K562 (cell line): ENCODE data around the gene PLCG2. TPM values are rescaled to one million over a fixed set of nuclear protein-coding genes. Genes with fewer than 3 reads are reported as not detected.

Source experiments
- ATAC-seq: fragments of 200-7000 bp; cut with Tn5 transposase; 3 replicates; pipeline ENCODE4 v1.9.1; 2020; ENCODE audit warnings: moderate library complexity
- BruUV-seq: library from RNA; stranded (reverse); fragments of 400-500 nt; replicated peaks from 2 replicates; lab custom pipeline; 2021; lab: Mats Ljungman, UMichigan
- CTCF ChIA-PET: fragments of 300-600 bp; formaldehyde crosslinking; extraction: SDS; loops from one replicate; lab custom pipeline; 2021; ENCODE audit warnings: low intra/inter-chr PET ratio; lab: Yijun Ruan, JAX
- POLR2A ChIA-PET: fragments of 300-600, 350-650 bp; sonication (Branson Sonifier 250); formaldehyde crosslinking; extraction: SDS; loops from one replicate; lab custom pipeline; 2021; ENCODE audit warnings: antibody characterized with exemption, inconsistent platforms; lab: Yijun Ruan, JAX
- DNase-seq, 4 experiments: peaks; one replicate each; pipeline versions ENCODE4 v3.0.0 to v3.0.0-alpha.2; 2011 to 2018; ENCODE audit warnings: low spot score in 3 of 4, mixed read lengths in 3 of 4; ENCODE audit errors: extremely low read depth in 1 of 4
- FAIRE-seq: peaks from 2 replicates; lab custom pipeline; 2011; peaks lifted over from hg19 to GRCh38; lab: Jason Lieb, UNC
- H2AFZ ChIP-seq: 2 replicates; pipeline ENCODE4 v1.6.0; 2011; ENCODE audit warnings: low read depth, low read length, control low read depth, inconsistent platforms
- H3K27ac ChIP-seq: fragments of 200-600 bp; 3 replicates; pipeline ENCODE4 v1.8.0; 2011; ENCODE audit warnings: low read depth, mild to moderate bottlenecking, control low read depth, inconsistent platforms, low read length, moderate library complexity, mixed read lengths; ENCODE audit errors: extremely low read depth
- H3K27me3 ChIP-seq, 2 experiments: fragments of 300-600 bp in 1 of 2; 2 replicates in 1 of 2; 3 replicates in 1 of 2; pipeline versions ENCODE4 v1.6.0 to v1.8.0; 2011; ENCODE audit warnings: inconsistent platforms in 2 of 2, low read length in 2 of 2, mild to moderate bottlenecking in 1 of 2, mixed read lengths in 1 of 2, moderate library complexity in 1 of 2; ENCODE audit not compliant: control insufficient read depth in 2 of 2, insufficient read depth in 2 of 2
- H3K36me3 ChIP-seq: fragments of 300-600 bp; 3 replicates; pipeline ENCODE4 v1.8.0; 2011; ENCODE audit warnings: mild to moderate bottlenecking, low read length, inconsistent platforms; ENCODE audit not compliant: control insufficient read depth, insufficient read depth
- H3K4me1 ChIP-seq, 2 experiments: fragments of 200-600 bp in 1 of 2; replicated peaks in 1 of 2; 2 replicates in 1 of 2; 3 replicates in 1 of 2; pipeline versions ENCODE4 v1.5.1 to v1.8.0; 2011; ENCODE audit warnings: inconsistent platforms in 2 of 2, low read length in 2 of 2, mild to moderate bottlenecking in 1 of 2, mixed read lengths in 1 of 2, moderate library complexity in 1 of 2; ENCODE audit not compliant: control insufficient read depth in 2 of 2, insufficient read depth in 2 of 2
- H3K4me2 ChIP-seq: 2 replicates; pipeline ENCODE4 v1.6.1; 2011; ENCODE audit warnings: low read length, control low read depth, inconsistent platforms, mixed read lengths; ENCODE audit not compliant: insufficient read depth
- H3K4me3 ChIP-seq: fragments of 200-600 bp; sonication (generic), shearing (Covaris generic); 2 replicates; pipeline ENCODE4 v1.5.1; 2016; ENCODE audit warnings: control low read depth, inconsistent platforms
- H3K79me2 ChIP-seq: fragments of 200-600 bp; 3 replicates; pipeline ENCODE4 v1.8.0; 2011; ENCODE audit warnings: low read length, inconsistent platforms; ENCODE audit not compliant: control insufficient read depth, insufficient read depth
- H3K9ac ChIP-seq, 2 experiments: 2 replicates each; pipeline versions ENCODE4 v1.6.0 to v1.6.1; 2011; ENCODE audit warnings: low read depth in 2 of 2, low read length in 2 of 2, control low read depth in 1 of 2, inconsistent platforms in 1 of 2, mild to moderate bottlenecking in 1 of 2, mixed read lengths in 1 of 2; ENCODE audit not compliant: insufficient read depth in 1 of 2
- H3K9me1 ChIP-seq: one replicate; pipeline ENCODE4 v1.6.0; 2011; ENCODE audit warnings: inconsistent platforms, mild to moderate bottlenecking, low read length, moderate library complexity; ENCODE audit not compliant: control insufficient read depth, insufficient read depth
- H3K9me3 ChIP-seq: replicated peaks from 2 replicates; pipeline ENCODE4 v1.5.1; 2011; ENCODE audit warnings: low read depth, low read length, inconsistent platforms; ENCODE audit not compliant: control insufficient read depth, insufficient read depth
- H4K20me1 ChIP-seq: replicated peaks from 2 replicates; pipeline ENCODE4 v1.6.1; 2011; ENCODE audit warnings: low read length, inconsistent platforms, mixed read lengths; ENCODE audit not compliant: control insufficient read depth, insufficient read depth
- CAMTA2 ChIP-seq: fragments of 250-450 bp; sonication (Bioruptor Pico); conservative IDR thresholded peaks from 2 replicates; pipeline ENCODE4 v1.5.1; 2022
- ESRRB ChIP-seq: fragments of 250-450 bp; sonication (Bioruptor Pico); IDR thresholded peaks from 2 replicates; pipeline ENCODE4 v1.5.0; 2020; ENCODE audit warnings: mild to moderate bottlenecking, moderate library complexity, borderline replicate concordance
- ETV6 ChIP-seq, 3 experiments: fragments of 150-350 bp in 1 of 3; sonication (generic) in 1 of 3; formaldehyde crosslinking in 1 of 3; IDR thresholded peaks; 2 replicates each; pipeline versions ENCODE4 v1.6.1 to v1.8.0; 2014 to 2022; ENCODE audit warnings: borderline replicate concordance in 2 of 3, low read depth in 2 of 3, antibody characterized with exemption in 1 of 3, low read length in 1 of 3, mild to moderate bottlenecking in 1 of 3, missing genetic modification reagents in 1 of 3
- MAFK ChIP-seq: IDR thresholded peaks from 2 replicates; pipeline ENCODE4 v1.6.1; 2011; ENCODE audit warnings: low read length, improper control_type of control experiment
- MYNN ChIP-seq, 2 experiments: sonication (generic); formaldehyde crosslinking in 1 of 2; IDR thresholded peaks; 2 replicates each; pipeline versions ENCODE4 v1.5.0 to v1.6.1; 2016 to 2020; ENCODE audit warnings: antibody characterized with exemption in 1 of 2, missing genetic modification reagents in 1 of 2
- RB1 ChIP-seq: fragments of 450-650 bp; IDR thresholded peaks from 2 replicates; pipeline ENCODE4 v1.6.1; 2017; ENCODE audit warnings: low read depth, mild to moderate bottlenecking
- RBM15 ChIP-seq: fragments of 200-400 bp; formaldehyde crosslinking; IDR thresholded peaks from 2 replicates; pipeline ENCODE4 v1.6.1; 2018; ENCODE audit warnings: mild to moderate bottlenecking, low read length, moderate library complexity; ENCODE audit not compliant: insufficient read depth
- SIN3B ChIP-seq: fragments of 450-650 bp; IDR thresholded peaks from 2 replicates; pipeline ENCODE4 v1.6.1; 2017; ENCODE audit warnings: low read depth, mild to moderate bottlenecking, moderate library complexity
- SP2 ChIP-seq: IDR thresholded peaks from 2 replicates; pipeline ENCODE4 v1.6.1; 2011; ENCODE audit warnings: mild to moderate bottlenecking, low read depth, low read length, moderate library complexity; ENCODE audit not compliant: poor library complexity, severe bottlenecking; ENCODE audit errors: extremely low read depth
- ZNF280B ChIP-seq: fragments of 250-450 bp; sonication (Bioruptor Pico); IDR thresholded peaks from 2 replicates; pipeline ENCODE4 v1.5.1; 2021; ENCODE audit warnings: mild to moderate bottlenecking
- ZNF282 ChIP-seq: sonication (generic); formaldehyde crosslinking; IDR thresholded peaks from 2 replicates; pipeline ENCODE4 v1.8.1; 2023; ENCODE audit warnings: missing genetic modification reagents
- ZNF384 ChIP-seq: IDR thresholded peaks from 2 replicates; pipeline ENCODE4 v1.6.1; 2012; ENCODE audit warnings: low read depth, low read length, improper control_type of control experiment
- ZNF75A ChIP-seq: fragments of 450-650 bp; formaldehyde crosslinking; IDR thresholded peaks from 2 replicates; pipeline ENCODE4 v1.4.0; 2020; ENCODE audit warnings: mild to moderate bottlenecking
- WGBS: fragments of 100-300 bp; shearing (Covaris generic); methylation state at CpG from one replicate; pipeline ENCODE4 v1.1.6; 2016; ENCODE audit warnings: low coverage, mixed read lengths; ENCODE audit not compliant: insufficient coverage; ENCODE audit errors: missing lambda C conversion rate; 5-methylcytosine and 5-hydroxymethylcytosine counted together
- in situ Hi-C: fragments of 300-500 bp; cut with MboI; formaldehyde crosslinking; loops from 4 replicates; pipeline ENCODE4 v1.15.0; 2018; ENCODE audit warnings: inconsistent platforms, mixed read lengths
- intact Hi-C: fragments of 100-400 bp; cut with micrococcal nuclease; formaldehyde crosslinking; loops from 2 replicates; pipeline ENCODE4 v1.14.2; 2022
- polyA plus RNA-seq, 8 experiments: library from polyadenylated mRNA; depleted of rRNA in 4 of 8; stranded (reverse) in 5 of 8; unstranded in 3 of 8; fragments of >200 nt; fragmentation: Nextera tagmentation in 2 of 8; fragmentation: Illumina TruSeq in 1 of 8; extraction: Ambion mirVana in 2 of 8; extraction: Trizol in 1 of 8; gene quantifications; 2 replicates each; pipeline versions ENCODE4 v1.2.1 to v1.2.3, GENCODE V29; 2011 to 2014; ENCODE audit warnings: inconsistent platforms in 1 of 8, missing spikeins in 1 of 8
- total RNA-seq, 7 experiments: library from RNA; depleted of rRNA in 6 of 7; stranded (reverse); fragments of >200 nt in 6 of 7; fragmentation: Illumina TruSeq in 2 of 7; extraction: Trizol in 2 of 7; gene quantifications; 2 replicates each; pipeline versions ENCODE4 v1.2.1 to v1.2.3, GENCODE V29; 2011 to 2021; ENCODE audit warnings: low replicate concordance in 1 of 7
- TF ChIP-seq, protein P1 (sequence below): sonication (generic); formaldehyde crosslinking; IDR thresholded peaks from 2 replicates; pipeline ENCODE4 v1.8.0; 2022; ENCODE audit warnings: missing genetic modification reagents, mild to moderate bottlenecking, borderline replicate concordance
- TF ChIP-seq, protein P2 (sequence below), 2 experiments: fragments of 450-650 bp; conservative IDR thresholded peaks; 2 replicates each; pipeline ENCODE4 v1.6.1; 2017; ENCODE audit warnings: mild to moderate bottlenecking in 2 of 2, moderate library complexity in 2 of 2
- TF ChIP-seq, protein P3 (sequence below): fragments of 250-450 bp; sonication (Bioruptor Pico); IDR thresholded peaks from 2 replicates; pipeline ENCODE4 v1.5.0; 2021

Gene PLCG2
- total and polyA plus RNA-seq, 9 of the 15 experiments (the other 6 are each of a cell fraction or from before 2014, with no cell fraction given), result 0.94 to 7.1 (median 3.1) TPM

DNA sequence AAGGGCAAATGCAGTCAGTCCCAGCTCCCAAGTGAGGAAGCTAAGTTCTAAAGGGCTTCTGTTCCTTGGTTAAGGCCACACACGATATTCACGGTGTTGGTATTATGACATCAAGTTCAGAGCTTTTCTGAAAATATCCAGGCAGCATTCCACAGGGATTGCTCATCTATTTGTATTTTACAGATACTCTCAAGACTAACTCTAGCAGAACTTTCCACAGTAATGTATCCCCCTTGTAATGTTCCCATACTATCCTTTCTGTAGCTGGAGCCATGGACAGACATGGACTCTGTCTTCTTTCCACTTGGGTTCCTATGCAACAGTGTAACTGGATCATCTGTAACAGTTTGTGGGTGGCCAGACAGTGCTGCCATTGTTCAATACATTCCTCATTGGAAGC lies 218.6 kb downstream of the PLCG2 start:
- 0% methylated on average over 2 of the region's 2 CpGs for WGBS
- POLR2A ChIA-PET, result interaction anchor here (0.6 to 1.9 kb wide), 4 partner anchors 14 to 1282 kb away, joined by 3 to 5 read pairs (median 4); partner anchors contain the start of gene SDR42E1
- intact Hi-C loops, result loop anchor here (5.0 kb wide), 2 partner anchors 55 to 100 kb away; no protein-coding TSS in a partner anchor
- Histone ChIP-seq H3K36me3 (no peaks in the 10 kb centered on the region), H3K27ac (no peak overlapping the region), H3K4me3 (no peak overlapping the region), H3K9me1 (no peaks in the 10 kb centered on the region), H3K4me1 (no peaks in the 10 kb centered on the region; a peak in 1 of 5 replicates), H4K20me1 (no peaks in the 10 kb centered on the region), H3K4me2 (no peak overlapping the region), H3K9me3 (no peaks in the 10 kb centered on the region), H3K9ac (no peak overlapping the region), H3K79me2 (no peaks in the 10 kb centered on the region), H3K27me3 (peaks cover 0 to 19% of the 10 kb centered on the region in 2 experiments; a peak in 3 of 5 replicates), H2AFZ (no peak overlapping the region)
- ATAC-seq, result no peak
- CTCF ChIA-PET, result no interaction called here
- DNase-seq, result no peak
- BruUV-seq, result no TSS peak
- no peak for FAIRE-seq
- in situ Hi-C loops, result no loop called here
- TF ChIP-seq, protein P1, sequence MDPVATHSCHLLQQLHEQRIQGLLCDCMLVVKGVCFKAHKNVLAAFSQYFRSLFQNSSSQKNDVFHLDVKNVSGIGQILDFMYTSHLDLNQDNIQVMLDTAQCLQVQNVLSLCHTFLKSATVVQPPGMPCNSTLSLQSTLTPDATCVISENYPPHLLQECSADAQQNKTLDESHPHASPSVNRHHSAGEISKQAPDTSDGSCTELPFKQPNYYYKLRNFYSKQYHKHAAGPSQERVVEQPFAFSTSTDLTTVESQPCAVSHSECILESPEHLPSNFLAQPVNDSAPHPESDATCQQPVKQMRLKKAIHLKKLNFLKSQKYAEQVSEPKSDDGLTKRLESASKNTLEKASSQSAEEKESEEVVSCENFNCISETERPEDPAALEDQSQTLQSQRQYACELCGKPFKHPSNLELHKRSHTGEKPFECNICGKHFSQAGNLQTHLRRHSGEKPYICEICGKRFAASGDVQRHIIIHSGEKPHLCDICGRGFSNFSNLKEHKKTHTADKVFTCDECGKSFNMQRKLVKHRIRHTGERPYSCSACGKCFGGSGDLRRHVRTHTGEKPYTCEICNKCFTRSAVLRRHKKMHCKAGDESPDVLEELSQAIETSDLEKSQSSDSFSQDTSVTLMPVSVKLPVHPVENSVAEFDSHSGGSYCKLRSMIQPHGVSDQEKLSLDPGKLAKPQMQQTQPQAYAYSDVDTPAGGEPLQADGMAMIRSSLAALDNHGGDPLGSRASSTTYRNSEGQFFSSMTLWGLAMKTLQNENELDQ (CRISPR knock-in tag), result no peak
- no peak for TF ChIP-seq MAFK
- TF ChIP-seq SIN3B, result no peak
- no peak for TF ChIP-seq RBM15
- no peak for TF ChIP-seq SP2
- TF ChIP-seq ZNF384, result no peak
- TF ChIP-seq, protein P2, sequence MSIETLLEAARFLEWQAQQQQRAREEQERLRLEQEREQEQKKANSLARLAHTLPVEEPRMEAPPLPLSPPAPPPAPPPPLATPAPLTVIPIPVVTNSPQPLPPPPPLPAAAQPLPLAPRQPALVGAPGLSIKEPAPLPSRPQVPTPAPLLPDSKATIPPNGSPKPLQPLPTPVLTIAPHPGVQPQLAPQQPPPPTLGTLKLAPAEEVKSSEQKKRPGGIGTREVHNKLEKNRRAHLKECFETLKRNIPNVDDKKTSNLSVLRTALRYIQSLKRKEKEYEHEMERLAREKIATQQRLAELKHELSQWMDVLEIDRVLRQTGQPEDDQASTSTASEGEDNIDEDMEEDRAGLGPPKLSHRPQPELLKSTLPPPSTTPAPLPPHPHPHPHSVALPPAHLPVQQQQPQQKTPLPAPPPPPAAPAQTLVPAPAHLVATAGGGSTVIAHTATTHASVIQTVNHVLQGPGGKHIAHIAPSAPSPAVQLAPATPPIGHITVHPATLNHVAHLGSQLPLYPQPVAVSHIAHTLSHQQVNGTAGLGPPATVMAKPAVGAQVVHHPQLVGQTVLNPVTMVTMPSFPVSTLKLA (conservative IDR thresholded peaks at IDR 0.05), result no peak
- TF ChIP-seq ZNF282 (CRISPR knock-in tag), result no peak
- TF ChIP-seq, protein P3, sequence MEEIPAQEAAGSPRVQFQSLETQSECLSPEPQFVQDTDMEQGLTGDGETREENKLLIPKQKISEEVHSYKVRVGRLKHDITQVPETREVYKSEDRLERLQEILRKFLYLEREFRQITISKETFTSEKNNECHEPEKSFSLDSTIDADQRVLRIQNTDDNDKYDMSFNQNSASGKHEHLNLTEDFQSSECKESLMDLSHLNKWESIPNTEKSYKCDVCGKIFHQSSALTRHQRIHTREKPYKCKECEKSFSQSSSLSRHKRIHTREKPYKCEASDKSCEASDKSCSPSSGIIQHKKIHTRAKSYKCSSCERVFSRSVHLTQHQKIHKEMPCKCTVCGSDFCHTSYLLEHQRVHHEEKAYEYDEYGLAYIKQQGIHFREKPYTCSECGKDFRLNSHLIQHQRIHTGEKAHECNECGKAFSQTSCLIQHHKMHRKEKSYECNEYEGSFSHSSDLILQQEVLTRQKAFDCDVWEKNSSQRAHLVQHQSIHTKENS (CRISPR knock-in tag), result no peak
- TF ChIP-seq RB1, result no peak
- TF ChIP-seq MYNN (IDR thresholded peaks at IDR 0.05), result no peak
- TF ChIP-seq MYNN (CRISPR knock-in tag; IDR thresholded peaks at IDR 0.05), result no peak
- no peak for TF ChIP-seq ZNF280B (CRISPR knock-in tag)
- TF ChIP-seq ETV6 (IDR thresholded peaks at IDR 0.05; ENCODE audit: borderline replicate concordance in 1 of 2, low read depth in 2 of 2, low read length in 1 of 2), result no peak
- no peak for TF ChIP-seq ETV6 (CRISPR knock-in tag; IDR thresholded peaks at IDR 0.05; ENCODE audit: borderline replicate concordance)
- no peak for TF ChIP-seq CAMTA2
- TF ChIP-seq ZNF75A (CRISPR knock-in tag), result no peak
- TF ChIP-seq ESRRB (CRISPR knock-in tag), result no peak
